HG03575 (cell line): ENCODE measurements around the gene SAMD4A.

Experiments
- ATAC-seq: cut with Tn5 transposase; IDR thresholded peaks from one replicate; pipeline ENCODE4 v1.9.1; 2021; ENCODE audit not compliant: unreplicated experiment, insufficient number of reproducible peaks, low FRiP score; ENCODE audit errors: extremely low read depth

The SAMD4A gene

DNA sequence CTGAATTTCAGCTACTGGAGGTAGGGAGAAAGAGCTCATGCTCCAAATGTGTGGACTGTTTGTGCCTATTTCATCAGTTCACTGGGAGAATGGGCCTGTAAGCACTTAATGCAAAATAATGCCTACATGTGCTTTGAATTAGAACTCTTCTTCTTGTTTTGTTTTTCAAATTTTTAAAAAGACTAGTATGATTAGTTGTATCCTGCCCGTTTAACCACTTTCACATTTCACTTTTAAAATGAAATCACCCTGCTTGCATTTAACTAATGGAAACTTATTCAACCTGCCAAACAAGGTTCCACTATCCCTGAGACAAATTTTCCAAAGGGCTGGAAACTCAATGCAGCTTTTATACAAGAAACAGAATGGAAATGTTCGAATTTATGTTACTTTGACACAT, 79.7 kb downstream of the SAMD4A start:
- ATAC-seq, result no peak

DNA sequence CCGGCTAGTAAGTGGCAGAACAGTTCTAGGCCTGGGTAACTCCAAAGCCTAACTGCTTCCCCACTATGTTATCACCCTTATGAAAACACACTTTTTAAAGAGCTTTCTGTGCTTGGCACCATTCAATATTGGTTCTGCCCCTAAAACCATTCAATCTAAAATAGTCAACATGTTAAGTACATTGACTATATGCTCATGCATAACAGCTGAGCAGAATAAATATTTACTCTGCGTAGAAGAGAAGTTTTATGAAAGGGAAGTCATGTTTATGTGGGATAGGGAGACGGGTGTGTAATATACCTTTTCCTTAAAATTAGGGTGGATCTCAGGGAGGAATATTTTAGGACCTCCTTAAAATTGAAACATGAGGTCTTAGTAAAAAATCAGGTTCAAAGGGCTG, 80.5 kb downstream of the SAMD4A start:
- no peak for ATAC-seq

DNA sequence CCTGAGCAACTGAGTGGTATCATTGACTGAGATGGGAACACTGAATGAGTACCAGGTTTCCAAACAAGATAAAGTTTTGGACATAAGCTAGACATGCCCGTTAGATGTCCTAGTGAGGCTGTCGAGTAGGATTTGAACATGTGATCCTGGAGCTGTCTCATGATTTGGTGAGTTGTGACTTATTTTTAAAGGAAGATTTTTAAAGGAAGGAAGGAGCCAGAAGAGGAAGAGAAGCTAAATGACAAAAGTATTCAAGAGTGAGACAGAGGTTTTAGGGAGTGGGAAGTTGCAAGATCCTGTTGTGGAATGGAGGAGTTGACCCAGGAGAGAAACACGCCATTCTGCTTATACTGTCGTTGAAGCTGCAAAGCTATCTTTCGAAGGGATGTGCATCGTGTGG, 82.1 kb downstream of the SAMD4A start:
- ATAC-seq, result no peak

DNA sequence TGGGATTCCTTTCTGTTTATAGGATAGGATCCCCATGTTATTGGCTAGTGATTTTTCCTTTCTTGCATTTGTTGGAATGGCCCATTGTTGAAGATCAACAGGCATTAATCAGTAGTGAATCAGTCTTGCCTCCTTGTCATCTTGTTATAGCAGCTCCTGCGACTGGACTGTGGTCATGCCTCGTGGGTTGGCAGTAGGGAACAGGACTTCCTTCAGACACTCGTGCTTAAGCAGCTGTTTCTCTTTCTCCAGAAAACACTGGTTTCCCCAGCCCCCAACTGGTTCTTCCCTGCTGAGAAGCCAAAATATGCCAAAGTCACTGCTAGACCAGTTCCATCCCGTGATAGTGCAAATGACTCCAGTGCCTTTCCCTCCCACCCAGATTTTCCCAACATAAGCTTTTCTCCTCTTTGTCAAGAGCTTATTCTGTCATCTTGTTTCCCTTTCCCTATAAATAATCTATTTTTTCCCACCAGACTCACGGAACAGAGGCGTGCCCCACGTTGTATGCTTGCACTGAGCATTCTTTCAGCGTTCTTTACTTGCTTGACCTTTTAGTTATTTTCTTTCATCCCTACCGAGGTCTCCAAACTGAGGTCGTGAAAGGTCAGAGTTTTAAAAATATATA, 83.5 kb downstream of the SAMD4A start:
- ATAC-seq, result no peak

DNA sequence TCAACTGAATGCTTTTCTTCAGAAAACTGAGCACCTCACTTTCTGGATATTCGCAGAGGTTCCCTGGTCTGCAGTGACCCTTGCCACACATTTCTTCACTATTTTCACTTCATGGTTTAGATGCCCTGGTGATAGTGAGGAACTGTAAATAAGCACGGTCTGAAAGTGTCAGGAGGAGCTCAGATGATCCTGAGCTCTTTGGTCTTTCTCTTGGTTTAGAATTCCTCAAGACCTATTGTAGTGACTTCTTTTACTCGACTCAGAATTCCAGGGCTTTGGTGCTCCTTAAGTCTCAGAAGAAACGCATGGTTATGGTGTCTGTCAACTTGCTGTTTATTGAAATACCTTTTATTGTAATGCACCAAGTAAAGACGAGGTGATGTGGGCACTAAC, 84.0 kb downstream of the SAMD4A start:
- ATAC-seq, result no peak

DNA sequence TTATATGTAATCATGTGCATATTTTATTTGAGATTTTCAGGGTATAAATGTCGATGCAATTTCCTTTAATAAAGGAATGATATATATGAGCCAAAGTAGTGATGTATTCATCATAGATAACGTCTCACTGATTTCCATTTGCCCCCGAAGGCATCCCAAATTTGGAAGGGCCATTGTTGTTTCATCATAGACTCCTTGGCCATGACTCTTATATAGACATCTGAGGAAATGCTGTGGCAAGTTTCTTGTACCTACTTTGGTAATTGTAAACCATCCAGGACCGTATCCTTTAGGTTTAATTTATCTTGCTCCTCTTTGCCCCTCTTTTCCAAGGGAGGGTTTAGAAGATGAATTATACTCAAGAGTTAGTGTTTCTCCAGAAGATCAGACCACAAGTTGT, 84.7 kb downstream of the SAMD4A start:
- ATAC-seq, result no peak

DNA sequence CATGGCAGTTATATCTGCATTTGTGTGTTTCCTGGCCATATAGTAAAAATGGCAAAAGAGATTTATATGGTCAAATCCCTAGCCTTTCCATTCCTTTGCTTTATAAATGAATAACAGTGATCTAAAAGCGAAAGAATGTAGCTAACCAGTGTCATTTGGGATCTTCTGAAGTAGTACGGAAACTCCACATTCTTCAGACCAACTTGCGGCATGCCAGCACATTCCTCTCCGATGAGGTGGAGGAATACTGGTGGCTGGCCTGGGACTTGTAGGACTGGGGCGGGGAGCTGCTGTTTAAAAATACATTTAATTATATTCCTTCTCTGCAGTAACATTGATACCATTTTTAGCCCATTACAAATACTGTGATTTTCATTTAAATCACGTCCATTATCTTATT, 85.3 kb downstream of the SAMD4A start:
- no peak for ATAC-seq

DNA sequence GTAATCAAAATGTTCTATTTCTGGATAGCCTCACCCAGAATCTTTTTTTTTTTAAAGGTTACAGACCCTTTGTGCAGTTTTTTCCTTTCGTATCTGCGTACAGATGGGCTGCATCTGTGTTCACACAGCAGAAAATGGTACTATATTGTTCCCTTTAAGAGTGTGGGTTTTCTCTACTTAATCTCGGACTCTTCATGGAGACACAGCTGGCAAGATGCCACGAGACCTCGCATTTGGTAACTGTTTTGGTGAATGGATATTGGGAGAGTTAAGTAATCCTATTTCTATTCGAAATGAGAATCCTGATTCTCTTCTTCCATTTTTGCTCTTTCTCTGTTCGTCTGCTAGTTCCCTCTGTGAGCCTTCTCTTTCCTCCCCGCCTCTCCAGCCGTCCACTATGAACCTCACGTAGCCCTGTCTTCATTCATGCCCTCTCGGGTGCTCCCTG, 85.7 kb downstream of the SAMD4A start:
- no peak for ATAC-seq

DNA sequence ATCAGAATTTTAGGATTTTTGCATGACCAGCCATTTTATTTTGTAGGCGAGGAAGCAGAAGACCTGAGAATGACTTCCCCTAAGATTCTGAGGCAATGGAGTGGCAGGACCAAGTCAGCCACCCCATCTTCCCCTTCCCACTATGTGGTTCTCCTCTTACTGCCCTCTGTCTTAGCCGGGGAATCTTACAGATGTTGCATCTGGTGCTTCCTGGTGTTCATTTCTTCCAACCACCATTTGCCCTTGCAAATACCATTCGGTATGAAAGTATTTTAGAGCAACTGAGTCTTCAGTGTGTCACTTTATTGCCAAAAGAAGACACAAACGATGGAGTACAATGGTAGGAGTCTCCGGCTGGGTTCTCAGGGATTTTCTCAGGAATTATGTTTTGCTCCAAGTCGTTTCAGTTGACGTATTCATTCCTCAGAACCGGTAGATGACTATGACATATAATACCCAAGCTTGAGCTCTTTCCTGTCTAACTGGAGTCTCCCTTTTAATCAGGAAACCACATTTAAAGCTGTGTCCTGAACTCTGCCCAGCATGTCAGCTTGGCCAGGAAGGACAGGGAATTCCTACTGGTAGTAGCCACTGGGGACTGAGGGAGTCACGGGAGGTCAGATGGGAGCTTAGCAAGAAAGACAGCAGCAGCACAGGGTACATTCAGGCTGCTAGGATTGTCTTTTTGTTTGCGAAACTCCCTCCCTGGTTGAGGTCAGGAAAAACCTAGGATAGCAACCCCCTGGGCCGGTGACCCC, 87.0 kb downstream of the SAMD4A start:
- no peak for ATAC-seq

DNA sequence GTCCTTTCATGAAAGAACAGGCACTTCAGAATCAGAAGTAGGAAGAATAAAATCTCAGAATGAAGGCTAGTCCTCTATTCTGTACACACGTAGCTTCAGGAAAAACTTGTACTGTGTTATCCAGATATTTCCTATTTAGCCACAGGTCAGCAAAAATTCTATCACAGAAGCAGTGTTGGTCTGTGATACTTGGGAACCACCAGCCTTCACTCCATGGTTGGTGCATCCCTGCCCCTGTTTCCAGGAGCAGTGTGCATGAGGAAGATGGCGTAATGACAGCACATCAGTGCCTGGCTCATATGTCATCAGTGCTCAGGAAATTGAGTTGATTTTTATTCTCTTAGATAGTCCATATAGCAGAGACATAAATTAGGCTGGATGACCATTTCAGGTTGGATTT, 87.7 kb downstream of the SAMD4A start:
- no peak for ATAC-seq

DNA sequence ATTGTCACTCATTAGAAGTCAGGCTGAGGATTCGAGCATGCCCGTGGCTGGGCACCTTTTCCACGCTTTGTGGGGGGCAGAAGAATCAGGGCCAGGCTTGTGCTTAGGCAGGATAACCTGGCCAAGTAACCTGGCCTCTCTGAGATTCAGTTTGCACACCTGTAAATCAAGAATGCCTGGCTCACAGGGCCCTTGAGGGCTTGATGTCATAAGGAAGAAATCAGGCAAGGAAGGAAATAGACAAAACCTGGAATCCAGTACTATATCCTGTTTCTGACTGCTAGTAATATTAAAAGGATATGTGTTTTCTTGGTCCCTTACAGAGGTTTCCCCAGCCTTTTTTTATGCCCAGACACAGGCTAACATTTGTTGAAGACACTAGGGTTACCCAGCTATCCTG, 91.9 kb downstream of the SAMD4A start:
- no peak for ATAC-seq

DNA sequence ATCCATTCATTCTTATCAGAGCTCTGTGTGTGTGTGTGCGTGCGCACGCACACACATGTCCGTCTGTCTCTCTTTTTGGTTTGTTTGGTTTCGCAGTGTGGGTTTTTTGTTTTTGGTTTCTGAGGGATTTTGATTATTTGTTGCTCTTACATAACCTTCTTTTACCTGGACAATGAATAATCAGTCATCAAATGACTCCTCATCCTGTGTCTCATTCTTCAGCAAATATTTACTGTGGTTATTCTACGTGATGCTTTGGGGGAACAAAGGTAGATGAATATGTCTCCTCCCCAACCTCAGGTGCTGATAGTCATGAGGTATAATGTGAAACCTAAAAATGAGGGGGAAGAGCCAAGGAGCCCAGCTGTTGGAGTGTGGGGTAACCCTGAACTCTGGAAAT, 92.4 kb downstream of the SAMD4A start:
- ATAC-seq, result no peak

DNA sequence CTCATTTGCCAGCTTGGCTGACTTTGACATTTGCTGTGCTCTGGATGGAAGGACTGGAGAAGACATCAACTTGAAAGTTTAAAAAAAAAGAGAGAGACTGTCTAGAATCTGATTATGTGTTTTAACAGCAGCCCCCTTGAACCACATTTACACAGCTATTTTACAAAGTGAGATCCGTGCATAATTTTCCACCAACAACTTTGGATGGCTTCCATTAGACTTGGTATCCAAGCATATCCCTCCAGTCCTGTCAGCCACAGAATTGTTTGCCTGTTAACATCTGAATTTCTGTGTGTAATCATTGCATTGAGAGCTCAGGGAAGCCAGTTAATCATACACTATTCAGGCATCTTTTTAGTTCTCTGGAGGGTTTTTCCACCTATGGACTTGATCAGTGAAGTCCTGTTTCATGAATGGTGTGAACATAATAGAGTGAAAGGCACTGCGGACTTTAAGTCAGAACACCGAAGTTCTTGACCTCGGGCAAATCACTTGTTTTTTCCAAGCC, 93.7 kb downstream of the SAMD4A start:
- no peak for ATAC-seq

DNA sequence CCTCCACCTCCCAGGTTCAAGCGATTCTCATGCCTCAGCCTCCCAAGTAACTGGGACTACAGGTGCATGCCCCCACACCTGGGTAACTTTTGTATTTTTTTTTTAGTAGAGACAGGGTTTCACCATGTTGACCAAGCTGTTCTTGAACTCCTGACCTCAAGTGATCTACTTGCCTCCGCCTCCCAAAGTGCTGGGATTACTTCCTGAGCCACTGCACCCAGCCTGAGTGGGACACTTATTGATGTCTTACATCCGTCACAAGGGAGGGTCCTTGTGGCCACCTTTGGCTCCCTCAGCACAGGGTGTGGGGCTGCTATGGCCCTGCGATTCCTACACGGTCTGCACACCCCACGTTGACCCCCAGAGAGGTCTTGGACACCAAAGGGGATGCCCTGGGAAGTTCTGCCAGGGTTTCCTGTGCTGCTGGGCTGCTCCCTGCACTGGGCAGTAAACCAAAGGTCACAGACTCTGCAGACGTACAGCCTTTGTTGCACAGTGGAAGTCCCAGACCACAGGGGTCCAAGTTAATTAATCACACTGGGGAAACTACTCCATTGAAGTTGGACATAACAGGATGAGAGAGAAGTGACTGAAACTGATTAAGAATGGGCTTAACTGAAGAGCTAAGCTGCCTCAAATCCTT, 95.7 kb downstream of the SAMD4A start:
- ATAC-seq, result no peak

DNA sequence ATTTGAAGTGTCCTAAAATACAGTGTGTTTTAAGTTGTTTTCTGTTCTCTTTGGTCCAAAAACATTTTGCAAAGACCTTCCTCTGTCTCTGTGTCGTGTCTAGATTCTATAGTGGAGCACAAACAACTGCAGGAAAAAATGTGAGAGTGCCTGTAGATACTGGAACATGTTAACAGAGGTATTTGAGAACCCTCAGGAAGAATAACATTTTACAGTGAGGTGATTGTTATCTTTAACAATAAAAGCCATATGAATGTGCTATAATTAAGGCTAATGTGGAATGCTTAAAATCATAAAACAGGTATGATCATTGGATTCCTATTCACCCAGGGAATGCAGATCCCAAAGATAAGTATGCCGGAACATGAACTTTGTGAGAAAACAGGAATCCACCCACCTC, 98.0 kb downstream of the SAMD4A start:
- ATAC-seq, result no peak

DNA sequence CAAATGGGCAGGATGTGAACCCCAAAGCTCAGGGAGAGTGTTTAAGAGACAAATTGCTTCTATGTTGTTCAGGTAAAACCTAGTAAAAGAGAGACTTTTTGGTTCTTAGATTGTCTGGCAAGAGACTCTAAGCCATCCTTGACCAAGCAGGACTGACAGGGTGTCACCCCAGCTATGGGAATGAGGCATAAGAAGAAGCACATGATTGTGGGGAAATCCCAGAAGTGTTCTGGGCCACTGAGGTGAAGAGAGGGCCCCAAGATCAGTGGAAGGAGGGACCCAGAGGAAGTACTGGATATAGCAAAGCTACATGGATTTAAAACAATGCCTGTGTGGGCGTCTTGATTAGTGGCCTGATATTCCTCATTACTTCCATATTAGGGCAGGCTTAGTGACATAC, 99.0 kb downstream of the SAMD4A start:
- ATAC-seq, result no peak

DNA sequence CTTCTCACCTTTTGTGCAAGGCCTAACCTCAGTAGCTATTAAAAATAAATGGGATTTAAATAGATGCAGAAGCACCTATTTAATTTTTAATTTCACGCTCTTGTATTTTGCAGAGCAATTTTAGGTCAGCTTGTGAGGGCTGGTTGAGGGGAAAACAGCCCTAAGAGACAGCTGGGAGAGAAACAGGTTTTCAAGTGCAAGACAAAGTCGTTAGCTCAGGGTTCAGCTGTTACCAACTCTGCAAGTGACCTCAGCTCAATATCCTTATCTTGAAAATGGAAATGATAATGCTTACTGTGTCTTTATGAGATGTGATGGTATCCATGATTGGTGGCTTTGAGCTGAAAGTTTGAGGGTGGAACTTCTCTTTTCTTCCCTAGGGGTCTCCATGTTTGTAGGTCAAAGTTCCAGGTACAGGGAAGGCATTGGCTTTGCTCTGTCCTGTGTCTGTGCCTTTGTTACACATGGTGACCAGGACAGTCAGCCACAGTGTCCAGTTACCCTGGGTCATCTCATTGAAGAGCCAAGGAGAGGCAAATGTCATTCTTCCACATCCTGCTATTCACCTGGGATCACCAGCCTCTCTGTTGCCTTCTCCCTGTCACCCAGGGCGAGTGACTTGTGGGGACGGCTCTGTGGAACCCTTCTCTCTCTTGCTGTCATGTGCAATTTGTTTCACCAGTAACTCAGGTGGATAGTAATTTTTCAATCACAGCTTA, 100.3 kb downstream of the SAMD4A start:
- no peak for ATAC-seq

DNA sequence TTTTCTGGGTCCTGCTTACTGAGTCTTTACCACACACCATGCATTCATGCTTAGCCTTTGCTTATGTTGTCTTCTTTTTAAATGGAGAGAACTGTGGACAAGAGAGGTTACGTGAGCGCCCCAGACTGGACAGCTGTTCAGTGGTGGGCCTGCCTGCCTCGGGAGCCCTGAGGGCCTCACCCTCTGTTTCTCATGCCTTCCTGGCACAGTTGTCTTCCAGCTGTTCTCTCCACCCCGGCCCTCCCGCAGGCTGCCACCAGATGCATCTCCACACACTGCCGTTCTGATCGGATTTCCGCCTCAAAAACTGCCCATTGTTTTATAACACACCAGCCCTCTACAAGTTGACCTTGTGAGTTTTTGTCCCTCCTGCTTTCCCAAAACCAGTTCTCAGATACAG, 100.8 kb downstream of the SAMD4A start:
- no peak for ATAC-seq

DNA sequence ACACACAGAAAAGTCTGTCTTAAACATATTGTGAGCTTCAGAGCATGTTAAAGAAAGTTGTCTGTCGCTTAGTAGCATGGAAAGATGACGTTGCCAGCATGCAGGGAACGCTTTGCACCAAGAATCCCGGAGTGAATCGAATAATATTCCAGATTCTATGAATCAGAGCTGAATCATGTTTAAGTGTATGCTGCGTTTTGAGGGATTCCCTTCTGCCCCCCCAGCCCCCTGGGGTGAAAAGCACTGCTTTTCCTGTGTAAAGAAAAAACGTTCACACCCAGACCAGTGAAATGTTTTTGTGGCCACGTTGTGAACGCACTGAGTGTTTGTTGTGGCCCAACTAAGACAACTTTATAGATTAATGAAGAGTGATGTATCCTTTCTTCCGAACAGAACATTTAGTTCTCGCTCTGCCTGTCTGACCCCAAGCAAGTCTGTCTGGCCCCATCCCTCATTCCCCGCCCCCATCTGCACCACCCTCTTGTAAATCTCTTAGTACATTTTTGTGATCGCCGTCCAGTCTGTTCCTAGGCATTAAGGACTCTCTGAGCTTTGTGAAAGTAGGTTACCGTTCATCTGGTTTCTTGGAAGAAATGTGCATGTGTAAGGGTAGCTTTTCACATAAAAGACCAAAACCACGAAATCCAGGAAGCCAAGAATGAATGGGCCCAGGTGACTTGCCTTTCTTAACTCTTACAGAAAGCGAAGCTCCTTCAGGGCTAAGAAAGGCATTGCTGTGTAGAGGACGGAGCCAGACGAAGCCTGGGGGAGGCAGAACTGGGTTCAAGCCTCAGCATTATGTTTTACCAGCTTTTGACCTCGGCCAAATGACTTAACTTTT, 103.0 kb downstream of the SAMD4A start:
- no peak for ATAC-seq
